K562 (cell line): ENCODE results near the gene BIRC5. TPM values are rescaled to one million over a fixed set of nuclear protein-coding genes. Genes with fewer than 3 reads are reported as not detected.

ENCODE experiments used
- ATAC-seq: fragments of 200-7000 bp; cut with Tn5 transposase; 3 replicates; pipeline ENCODE4 v1.9.1; 2020; ENCODE audit warnings: moderate library complexity
- BruUV-seq: library from RNA; stranded (reverse); fragments of 400-500 nt; replicated peaks from 2 replicates; lab custom pipeline; 2021; lab: Mats Ljungman, UMichigan
- CTCF ChIA-PET: fragments of 300-600 bp; formaldehyde crosslinking; extraction: SDS; loops from one replicate; lab custom pipeline; 2021; ENCODE audit warnings: low intra/inter-chr PET ratio; lab: Yijun Ruan, JAX
- POLR2A ChIA-PET: fragments of 300-600, 350-650 bp; sonication (Branson Sonifier 250); formaldehyde crosslinking; extraction: SDS; loops from one replicate; lab custom pipeline; 2021; ENCODE audit warnings: antibody characterized with exemption, inconsistent platforms; lab: Yijun Ruan, JAX
- DNase-seq, 4 experiments: peaks; one replicate each; pipeline versions ENCODE4 v3.0.0 to v3.0.0-alpha.2; 2011 to 2018; ENCODE audit warnings: low spot score in 3 of 4, mixed read lengths in 3 of 4; ENCODE audit errors: extremely low read depth in 1 of 4
- FAIRE-seq: peaks from 2 replicates; lab custom pipeline; 2011; peaks lifted over from hg19 to GRCh38; lab: Jason Lieb, UNC
- H2AFZ ChIP-seq: 2 replicates; pipeline ENCODE4 v1.6.0; 2011; ENCODE audit warnings: low read depth, low read length, control low read depth, inconsistent platforms
- H3K27ac ChIP-seq: fragments of 200-600 bp; 3 replicates; pipeline ENCODE4 v1.8.0; 2011; ENCODE audit warnings: low read depth, mild to moderate bottlenecking, control low read depth, inconsistent platforms, low read length, moderate library complexity, mixed read lengths; ENCODE audit errors: extremely low read depth
- H3K27me3 ChIP-seq, 2 experiments: fragments of 300-600 bp in 1 of 2; 2 replicates in 1 of 2; 3 replicates in 1 of 2; pipeline versions ENCODE4 v1.6.0 to v1.8.0; 2011; ENCODE audit warnings: inconsistent platforms in 2 of 2, low read length in 2 of 2, mild to moderate bottlenecking in 1 of 2, mixed read lengths in 1 of 2, moderate library complexity in 1 of 2; ENCODE audit not compliant: control insufficient read depth in 2 of 2, insufficient read depth in 2 of 2
- H3K36me3 ChIP-seq: fragments of 300-600 bp; 3 replicates; pipeline ENCODE4 v1.8.0; 2011; ENCODE audit warnings: mild to moderate bottlenecking, low read length, inconsistent platforms; ENCODE audit not compliant: control insufficient read depth, insufficient read depth
- H3K4me1 ChIP-seq, 2 experiments: fragments of 200-600 bp in 1 of 2; replicated peaks in 1 of 2; 2 replicates in 1 of 2; 3 replicates in 1 of 2; pipeline versions ENCODE4 v1.5.1 to v1.8.0; 2011; ENCODE audit warnings: inconsistent platforms in 2 of 2, low read length in 2 of 2, mild to moderate bottlenecking in 1 of 2, mixed read lengths in 1 of 2, moderate library complexity in 1 of 2; ENCODE audit not compliant: control insufficient read depth in 2 of 2, insufficient read depth in 2 of 2
- H3K4me2 ChIP-seq: 2 replicates; pipeline ENCODE4 v1.6.1; 2011; ENCODE audit warnings: low read length, control low read depth, inconsistent platforms, mixed read lengths; ENCODE audit not compliant: insufficient read depth
- H3K4me3 ChIP-seq: fragments of 200-600 bp; sonication (generic), shearing (Covaris generic); 2 replicates; pipeline ENCODE4 v1.5.1; 2016; ENCODE audit warnings: control low read depth, inconsistent platforms
- H3K79me2 ChIP-seq: fragments of 200-600 bp; 3 replicates; pipeline ENCODE4 v1.8.0; 2011; ENCODE audit warnings: low read length, inconsistent platforms; ENCODE audit not compliant: control insufficient read depth, insufficient read depth
- H3K9ac ChIP-seq, 2 experiments: 2 replicates each; pipeline versions ENCODE4 v1.6.0 to v1.6.1; 2011; ENCODE audit warnings: low read depth in 2 of 2, low read length in 2 of 2, control low read depth in 1 of 2, inconsistent platforms in 1 of 2, mild to moderate bottlenecking in 1 of 2, mixed read lengths in 1 of 2; ENCODE audit not compliant: insufficient read depth in 1 of 2
- H3K9me1 ChIP-seq: one replicate; pipeline ENCODE4 v1.6.0; 2011; ENCODE audit warnings: inconsistent platforms, mild to moderate bottlenecking, low read length, moderate library complexity; ENCODE audit not compliant: control insufficient read depth, insufficient read depth
- H3K9me3 ChIP-seq: replicated peaks from 2 replicates; pipeline ENCODE4 v1.5.1; 2011; ENCODE audit warnings: low read depth, low read length, inconsistent platforms; ENCODE audit not compliant: control insufficient read depth, insufficient read depth
- H4K20me1 ChIP-seq: replicated peaks from 2 replicates; pipeline ENCODE4 v1.6.1; 2011; ENCODE audit warnings: low read length, inconsistent platforms, mixed read lengths; ENCODE audit not compliant: control insufficient read depth, insufficient read depth
- CTCF ChIP-seq, 3 experiments: IDR thresholded peaks in 2 of 3; conservative IDR thresholded peaks in 1 of 3; 2 replicates each; pipeline ENCODE4 v1.5.1; 2011 to 2012; ENCODE audit warnings: low read length in 3 of 3, mild to moderate bottlenecking in 3 of 3, control low read depth in 2 of 3, improper control_type of control experiment in 1 of 3, inconsistent platforms in 1 of 3, low read depth in 1 of 3, mixed read lengths in 1 of 3, moderate library complexity in 1 of 3; ENCODE audit not compliant: insufficient read depth in 2 of 3
- MBD2 ChIP-seq: sonication (generic); IDR thresholded peaks from 2 replicates; pipeline ENCODE4 v1.6.1; 2016; ENCODE audit warnings: low read depth, borderline replicate concordance
- NFE2 ChIP-seq: IDR thresholded peaks from 2 replicates; pipeline ENCODE4 v1.6.1; 2014; ENCODE audit warnings: antibody characterized with exemption, low read depth
- SIX5 ChIP-seq, 2 experiments: IDR thresholded peaks; 2 replicates each; pipeline ENCODE4 v1.6.1; 2011; ENCODE audit warnings: low read length in 2 of 2, borderline replicate concordance in 1 of 2, low read depth in 1 of 2, mild to moderate bottlenecking in 1 of 2, moderate library complexity in 1 of 2; ENCODE audit not compliant: insufficient read depth in 1 of 2
- ZBTB7A ChIP-seq: IDR thresholded peaks from 2 replicates; pipeline ENCODE4 v1.6.1; 2011; ENCODE audit warnings: low read depth, mild to moderate bottlenecking, low read length, moderate library complexity, borderline replicate concordance; ENCODE audit not compliant: control insufficient read depth
- ZKSCAN1 ChIP-seq: fragments of 150-350 bp; IDR thresholded peaks from 2 replicates; pipeline ENCODE4 v1.6.1; 2016; ENCODE audit warnings: low read depth, low read length
- ZNF316 ChIP-seq: fragments of 450-650 bp; IDR thresholded peaks from 2 replicates; pipeline ENCODE4 v1.6.1; 2016
- WGBS: fragments of 100-300 bp; shearing (Covaris generic); methylation state at CpG from one replicate; pipeline ENCODE4 v1.1.6; 2016; ENCODE audit warnings: low coverage, mixed read lengths; ENCODE audit not compliant: insufficient coverage; ENCODE audit errors: missing lambda C conversion rate; 5-methylcytosine and 5-hydroxymethylcytosine counted together
- in situ Hi-C: fragments of 300-500 bp; cut with MboI; formaldehyde crosslinking; loops from 4 replicates; pipeline ENCODE4 v1.15.0; 2018; ENCODE audit warnings: inconsistent platforms, mixed read lengths
- intact Hi-C: fragments of 100-400 bp; cut with micrococcal nuclease; formaldehyde crosslinking; loops from 2 replicates; pipeline ENCODE4 v1.14.2; 2022
- polyA plus RNA-seq, 8 experiments: library from polyadenylated mRNA; depleted of rRNA in 4 of 8; stranded (reverse) in 5 of 8; unstranded in 3 of 8; fragments of >200 nt; fragmentation: Nextera tagmentation in 2 of 8; fragmentation: Illumina TruSeq in 1 of 8; extraction: Ambion mirVana in 2 of 8; extraction: Trizol in 1 of 8; gene quantifications; 2 replicates each; pipeline versions ENCODE4 v1.2.1 to v1.2.3, GENCODE V29; 2011 to 2014; ENCODE audit warnings: inconsistent platforms in 1 of 8, missing spikeins in 1 of 8
- total RNA-seq, 7 experiments: library from RNA; depleted of rRNA in 6 of 7; stranded (reverse); fragments of >200 nt in 6 of 7; fragmentation: Illumina TruSeq in 2 of 7; extraction: Trizol in 2 of 7; gene quantifications; 2 replicates each; pipeline versions ENCODE4 v1.2.1 to v1.2.3, GENCODE V29; 2011 to 2021; ENCODE audit warnings: low replicate concordance in 1 of 7

BIRC5 gene
- total and polyA plus RNA-seq, 9 of the 15 experiments (the other 6 are each of a cell fraction or from before 2014, with no cell fraction given), result 64.4 to 140 (median 101) TPM

DNA sequence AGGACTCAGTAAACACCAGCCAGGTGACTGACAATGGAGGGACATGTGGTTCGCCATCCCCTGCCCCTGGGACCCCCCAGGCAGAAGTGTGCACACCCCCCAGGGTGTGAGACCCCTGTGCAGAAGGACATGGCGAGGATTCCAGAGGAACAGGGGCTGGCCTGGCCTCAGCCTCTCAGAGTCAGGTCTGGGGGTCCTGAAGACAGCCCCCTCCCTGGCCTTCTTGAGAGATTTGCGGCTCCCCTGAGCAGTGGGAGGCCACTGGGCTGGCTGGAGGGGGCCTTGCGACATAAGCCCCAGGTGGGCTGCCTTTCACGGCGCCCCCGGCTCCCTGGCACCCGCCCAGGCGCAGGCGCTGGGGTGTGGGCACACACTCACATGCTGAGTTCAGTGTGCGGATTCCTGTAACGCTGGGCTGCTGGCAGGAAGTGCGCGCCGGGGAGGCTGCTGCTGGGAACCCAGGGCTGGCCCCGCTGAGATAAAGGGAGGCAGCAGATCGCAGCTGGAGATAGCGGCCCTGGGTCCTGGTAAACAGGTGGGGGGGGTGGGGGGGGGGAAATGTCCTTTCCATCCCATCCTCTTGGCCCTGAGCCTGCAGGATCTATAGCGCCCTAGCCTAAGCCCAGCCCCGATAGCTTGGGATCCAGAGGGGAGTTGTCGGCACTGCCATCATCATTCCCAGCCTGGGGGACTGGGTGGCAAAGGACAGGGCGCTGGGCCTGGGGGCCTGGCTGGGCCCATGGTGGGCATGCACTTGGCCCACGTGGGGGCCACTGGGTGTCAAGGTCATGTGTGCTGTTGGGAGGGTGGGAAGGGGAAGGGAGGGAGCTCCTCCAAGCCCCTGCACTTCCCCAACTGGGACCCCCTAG is 44.5 kb downstream of the BIRC5 start (continued):
- no peak for TF ChIP-seq ZKSCAN1

DNA sequence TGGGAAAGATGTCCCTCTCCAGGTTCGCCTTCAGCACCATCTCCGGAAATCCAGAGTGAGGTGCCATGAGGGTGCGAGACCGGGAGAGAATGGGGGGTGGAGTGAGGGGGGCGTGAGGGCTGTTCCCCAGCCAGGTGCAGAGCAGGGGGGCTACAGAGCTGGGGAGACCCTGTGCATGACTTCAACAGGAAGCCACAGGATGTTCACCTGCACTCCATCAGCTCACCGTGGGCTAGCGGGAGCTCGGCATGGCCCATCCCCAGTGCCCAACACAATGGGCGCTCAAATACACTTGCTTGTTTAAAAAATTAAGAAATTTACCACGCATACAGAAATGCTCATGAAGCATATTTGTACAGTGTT is 45.1 kb downstream of the BIRC5 start:
- WGBS, result 82% methylated on average over 10 of the region's 10 CpGs
- Histone ChIP-seq H3K9me3 (no peaks in the 10 kb centered on the region), H3K4me3 (no peak overlapping the region), H3K4me2 (no peak overlapping the region), H3K9me1 (no peaks in the 10 kb centered on the region), H3K36me3 (no peaks in the 10 kb centered on the region), H3K27me3 (no peaks in the 10 kb centered on the region), H2AFZ (no peak overlapping the region), H3K27ac (peak overlapping the region; percentile 51; the same call in 2 of the 3 replicates), H3K9ac (peak overlapping the region in 1 of 2 experiments; percentile 56; a peak in 2 of 4 replicates), H4K20me1 (no peaks in the 10 kb centered on the region), H3K79me2 (peaks cover 27% of the 10 kb centered on the region), H3K4me1 (peaks cover 75 to 87% of the 10 kb centered on the region in 2 experiments)
- ChIA-PET POLR2A (interaction anchor here (0.7 to 1.3 kb wide), 3 partner anchors 10 to 569 kb away, joined by 3 to 4 read pairs (median 3); no protein-coding TSS in a partner anchor), CTCF (no interaction called here)
- ATAC-seq (no peak), DNase-seq (no peak), FAIRE-seq (no peak)
- no TSS peak for BruUV-seq
- intact Hi-C loops (no loop called here), in situ Hi-C loops (no loop called here)
- 0 out of 6 replicates have a peak, but pooled peaks of 1 of the 3 experiments have one; percentile 5 for TF ChIP-seq CTCF (IDR thresholded peaks at IDR 0.05 in 2 of 3, conservative IDR thresholded peaks at IDR 0.05 in 1 of 3; ENCODE audit: insufficient read depth in 2 of 3, low read depth in 1 of 3, low read length in 3 of 3)
- TF ChIP-seq SIX5 (IDR thresholded peaks at IDR 0.05; ENCODE audit: borderline replicate concordance in 1 of 2, insufficient read depth in 1 of 2, low read depth in 1 of 2, low read length in 2 of 2), result no peak
- TF ChIP-seq ZNF316, result peak; percentile 35; the same call in 1 of the 2 replicates
- 0 out of 2 replicates have a peak, but pooled peaks have one; percentile 34 for TF ChIP-seq ZBTB7A
- TF ChIP-seq NFE2, result no peak
- TF ChIP-seq MBD2, result no peak
